SK-N-SH (cell line): ENCODE measurements around the gene MALRD1.

Source experiments
- CTCF ChIP-seq: fragments of 200-600 bp; sonication (generic); IDR thresholded peaks from 2 replicates; pipeline ENCODE4 v1.6.1; 2017; ENCODE audit warnings: antibody characterized with exemption, mild to moderate bottlenecking, moderate library complexity
- POLR2AphosphoS5 ChIP-seq: IDR thresholded peaks from 2 replicates; pipeline ENCODE4 v1.6.1; 2012; ENCODE audit warnings: low read depth, low read length
- YY1 ChIP-seq: IDR thresholded peaks from 2 replicates; pipeline ENCODE4 v1.4.0; 2012; ENCODE audit warnings: low read depth, mild to moderate bottlenecking
- TF ChIP-seq, protein P1 (sequence below): IDR thresholded peaks from 2 replicates; pipeline ENCODE4 v1.6.1; 2012; ENCODE audit warnings: mild to moderate bottlenecking, low read depth, low read length, moderate library complexity

DNA sequence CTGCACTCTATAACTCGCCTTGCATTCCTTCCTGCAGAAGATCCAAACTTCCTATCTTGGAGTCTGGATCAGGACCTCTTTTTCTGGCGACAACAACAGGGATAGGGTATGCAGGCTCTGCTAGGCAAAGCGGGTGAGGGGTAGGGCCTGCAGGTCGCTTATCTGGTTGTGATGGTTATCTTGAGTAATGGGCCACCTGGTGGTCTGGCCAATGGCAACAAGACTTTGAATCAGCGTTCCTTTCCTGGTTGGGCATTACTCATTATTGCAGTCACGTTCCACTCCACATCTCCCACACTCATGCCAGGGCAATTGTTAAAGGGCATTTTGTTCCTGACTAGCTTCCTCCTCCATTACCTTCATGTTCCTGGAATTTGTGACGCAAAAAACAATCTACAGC, 719.3 kb downstream of the MALRD1 start:
- TF ChIP-seq CTCF (no peak), YY1 (no peak), POLR2AphosphoS5 (no peak)
- TF ChIP-seq, protein P1, sequence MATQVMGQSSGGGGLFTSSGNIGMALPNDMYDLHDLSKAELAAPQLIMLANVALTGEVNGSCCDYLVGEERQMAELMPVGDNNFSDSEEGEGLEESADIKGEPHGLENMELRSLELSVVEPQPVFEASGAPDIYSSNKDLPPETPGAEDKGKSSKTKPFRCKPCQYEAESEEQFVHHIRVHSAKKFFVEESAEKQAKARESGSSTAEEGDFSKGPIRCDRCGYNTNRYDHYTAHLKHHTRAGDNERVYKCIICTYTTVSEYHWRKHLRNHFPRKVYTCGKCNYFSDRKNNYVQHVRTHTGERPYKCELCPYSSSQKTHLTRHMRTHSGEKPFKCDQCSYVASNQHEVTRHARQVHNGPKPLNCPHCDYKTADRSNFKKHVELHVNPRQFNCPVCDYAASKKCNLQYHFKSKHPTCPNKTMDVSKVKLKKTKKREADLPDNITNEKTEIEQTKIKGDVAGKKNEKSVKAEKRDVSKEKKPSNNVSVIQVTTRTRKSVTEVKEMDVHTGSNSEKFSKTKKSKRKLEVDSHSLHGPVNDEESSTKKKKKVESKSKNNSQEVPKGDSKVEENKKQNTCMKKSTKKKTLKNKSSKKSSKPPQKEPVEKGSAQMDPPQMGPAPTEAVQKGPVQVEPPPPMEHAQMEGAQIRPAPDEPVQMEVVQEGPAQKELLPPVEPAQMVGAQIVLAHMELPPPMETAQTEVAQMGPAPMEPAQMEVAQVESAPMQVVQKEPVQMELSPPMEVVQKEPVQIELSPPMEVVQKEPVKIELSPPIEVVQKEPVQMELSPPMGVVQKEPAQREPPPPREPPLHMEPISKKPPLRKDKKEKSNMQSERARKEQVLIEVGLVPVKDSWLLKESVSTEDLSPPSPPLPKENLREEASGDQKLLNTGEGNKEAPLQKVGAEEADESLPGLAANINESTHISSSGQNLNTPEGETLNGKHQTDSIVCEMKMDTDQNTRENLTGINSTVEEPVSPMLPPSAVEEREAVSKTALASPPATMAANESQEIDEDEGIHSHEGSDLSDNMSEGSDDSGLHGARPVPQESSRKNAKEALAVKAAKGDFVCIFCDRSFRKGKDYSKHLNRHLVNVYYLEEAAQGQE = no peak
